GM13976 (cell line): Measurements from ENCODE around the gene NUP210.
A peak's percentile ranks its signal among the peaks of the same experiment; 100 is the strongest.

Experiments used
- DNase-seq: peaks from one replicate; pipeline ENCODE4 v3.0.0; 2012; ENCODE audit warnings: low spot score
- CTCF ChIP-seq: IDR thresholded peaks from 2 replicates; pipeline ENCODE4 v1.5.1; 2012; ENCODE audit warnings: borderline replicate concordance, mild to moderate bottlenecking; ENCODE audit not compliant: insufficient read depth; ENCODE audit errors: extremely low read depth, missing control alignments, control extremely low read depth
- in situ Hi-C: fragments of 300-500 bp; cut with MboI; formaldehyde crosslinking; loops from one replicate; pipeline ENCODE4 v1.12.0; 2022; ENCODE audit warnings: low sequenced_read_pairs, mixed read lengths, inconsistent platforms; ENCODE audit not compliant: unreplicated experiment

The NUP210 gene

GRCh38 chr3:13353506-13353905, 66.6 kb downstream of the NUP210 start:
- TF ChIP-seq CTCF: no peak
- in situ Hi-C loops: no loop called here
- no peak for DNase-seq

- TF ChIP-seq CTCF: no peak
- in situ Hi-C loops: no loop called here
Observed at GRCh38 chr3:13352621-13353131, 67.4 kb downstream of the NUP210 start.

GRCh38 chr3:13349823-13350222, 70.3 kb downstream of the NUP210 start:
- no peak for DNase-seq
- in situ Hi-C loops: no loop called here
- no peak for TF ChIP-seq CTCF

More at GRCh38 chr3:13352621-13353131, 67.4 kb downstream of the NUP210 start:
- peak; percentile 50 for DNase-seq

- in situ Hi-C loops: no loop called here
- DNase-seq: no peak
- TF ChIP-seq CTCF: no peak
Observed at GRCh38 chr3:13348661-13349396, 71.3 kb downstream of the NUP210 start.

- no peak for TF ChIP-seq CTCF
- in situ Hi-C loops: no loop called here
Observed at GRCh38 chr3:13348100-13348499, 72.0 kb downstream of the NUP210 start.

GRCh38 chr3:13347390-13347950, 72.7 kb downstream of the NUP210 start:
- no peak for TF ChIP-seq CTCF
- in situ Hi-C loops: no loop called here
- DNase-seq: no peak

More at GRCh38 chr3:13348100-13348499, 72.0 kb downstream of the NUP210 start:
- DNase-seq: no peak
